Stimulated activated CD8-positive, alpha-beta memory T cell treated with anti-CD3 and anti-CD28 coated beads, Interleukin-12 subunit alpha, Interleukin-12 subunit beta, amount 100 ng/mL, for 24 hours (primary cell): ENCODE results near the gene SHISA6.

Experiments used
- DNase-seq: peaks from one replicate; pipeline ENCODE4 v3.0.0-alpha.2; 2020; ENCODE audit errors: extremely low read depth

Gene SHISA6

GRCh38 chr17:11353601-11354000 lies 112.6 kb downstream of the SHISA6 start:
- no peak for DNase-seq

- no peak for DNase-seq
Observed at GRCh38 chr17:11356371-11356770, 115.4 kb downstream of the SHISA6 start.

- DNase-seq: no peak
Observed at GRCh38 chr17:11363565-11364117, 122.6 kb downstream of the SHISA6 start.

DNA sequence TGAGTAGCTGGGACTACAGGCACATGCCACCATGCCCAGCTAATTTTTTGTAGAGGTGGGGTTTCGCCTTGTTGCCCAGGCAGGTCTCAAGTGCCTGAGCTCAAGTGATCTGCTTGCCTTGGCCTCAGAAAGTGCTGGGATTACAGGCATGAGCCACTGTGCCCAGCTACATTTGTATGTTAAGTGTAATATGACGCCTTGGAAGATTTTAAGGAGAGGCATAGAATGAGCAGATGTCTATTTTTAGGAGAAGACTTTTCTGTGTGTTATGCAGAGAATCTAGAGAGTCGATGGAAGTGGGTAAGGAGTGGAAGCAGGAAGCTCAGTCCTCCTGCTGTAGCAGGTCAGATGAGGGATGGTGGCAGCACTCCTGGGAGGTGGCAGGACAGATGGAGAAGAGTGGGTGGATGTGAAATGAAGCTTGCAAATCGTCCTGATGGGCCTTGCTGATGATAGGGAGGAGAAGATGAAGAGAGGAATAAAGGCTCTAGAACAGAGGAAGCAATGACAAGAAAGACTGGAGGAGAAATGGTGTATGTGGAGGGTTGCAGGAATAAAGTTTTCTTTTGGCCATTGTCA lies 125.3 kb downstream of the SHISA6 start:
- DNase-seq: no peak

- no peak for DNase-seq
Observed at GRCh38 chr17:11369575-11369974, 128.6 kb downstream of the SHISA6 start.

- no peak for DNase-seq
Observed at GRCh38 chr17:11372692-11373091, 131.7 kb downstream of the SHISA6 start.

DNA sequence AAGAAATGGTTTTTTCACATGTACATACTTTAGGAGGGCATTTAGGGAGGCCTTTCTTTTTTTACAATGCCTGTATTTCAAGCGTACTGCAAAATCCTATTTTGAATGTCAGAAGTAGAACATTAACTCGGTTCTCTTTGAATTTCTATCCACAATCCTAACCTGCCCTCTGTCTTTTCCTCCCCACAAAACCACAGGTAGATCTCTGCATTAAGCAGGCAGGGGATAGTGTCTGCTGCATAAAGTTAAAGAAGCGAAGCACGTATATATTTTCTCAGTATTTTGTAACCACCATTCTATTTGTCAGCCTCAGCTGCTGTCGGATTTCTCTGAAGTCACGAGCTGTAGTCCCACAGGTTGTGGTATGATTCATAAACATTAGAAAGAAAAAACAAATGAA lies 137.5 kb downstream of the SHISA6 start:
- no peak for DNase-seq

GRCh38 chr17:11380761-11381160 lies 139.7 kb downstream of the SHISA6 start:
- DNase-seq: no peak

GRCh38 chr17:11383157-11383556 lies 142.1 kb downstream of the SHISA6 start:
- DNase-seq: no peak

DNA sequence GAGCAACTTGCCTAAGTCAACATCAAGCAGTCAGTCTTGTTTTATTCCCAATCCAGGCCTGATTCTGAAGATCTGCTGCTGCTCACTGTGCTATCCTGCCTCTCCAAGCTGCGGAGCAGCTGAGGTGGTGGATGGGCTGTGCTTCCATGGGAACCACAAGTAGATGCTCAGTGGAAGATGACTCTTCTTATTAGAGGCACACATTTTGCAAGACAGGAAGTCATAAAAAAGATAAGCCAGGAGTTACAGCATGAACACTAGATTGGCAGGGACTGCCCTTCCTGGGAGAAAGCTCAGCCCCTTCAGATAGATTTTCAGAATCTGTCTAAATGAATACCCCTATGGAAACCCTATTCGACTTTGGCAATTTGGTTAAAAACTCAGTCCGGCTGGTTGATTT lies 143.1 kb downstream of the SHISA6 start:
- DNase-seq: no peak

DNA sequence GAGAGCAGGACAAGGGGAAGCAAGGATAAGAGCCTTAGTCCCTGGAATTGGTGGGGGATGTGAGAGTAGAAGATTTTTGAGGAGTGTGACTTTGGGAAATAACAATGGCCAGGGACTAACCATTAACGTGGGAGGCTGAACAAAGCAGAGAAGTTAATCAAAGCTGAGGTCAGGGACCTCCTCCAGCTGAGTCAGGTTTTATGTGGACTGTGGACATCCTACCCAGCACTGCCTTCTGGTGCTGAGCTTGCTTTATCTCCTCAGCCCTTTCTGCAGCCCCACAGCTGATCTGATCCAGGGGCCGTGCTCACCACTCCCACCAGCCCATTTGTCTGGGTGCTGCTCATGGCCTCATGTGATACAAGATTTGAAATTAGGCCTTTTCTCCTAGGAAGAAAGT lies 146.6 kb downstream of the SHISA6 start:
- DNase-seq: no peak

GRCh38 chr17:11388054-11388453 lies 147.0 kb downstream of the SHISA6 start:
- no peak for DNase-seq

DNA sequence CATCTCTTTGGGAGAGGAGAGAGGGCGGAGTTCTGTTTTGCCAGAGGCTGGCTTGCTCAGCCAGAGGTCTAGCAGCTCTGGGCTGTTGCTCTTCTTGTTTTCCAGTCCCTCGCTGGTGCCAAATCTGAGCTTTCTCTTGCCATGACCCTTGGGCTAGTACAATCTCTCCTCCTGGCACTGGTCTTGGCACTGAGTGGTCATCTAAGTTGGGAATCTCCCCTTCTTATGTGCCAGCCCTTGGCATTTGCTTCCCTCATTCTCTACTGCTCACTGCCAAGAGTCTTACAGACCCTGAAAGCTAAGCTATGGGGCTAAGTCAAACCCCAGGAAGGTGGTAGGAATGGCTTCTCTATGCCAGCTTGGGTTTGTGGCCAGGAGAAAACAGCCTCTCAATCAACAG lies 148.6 kb downstream of the SHISA6 start:
- no peak for DNase-seq

DNA sequence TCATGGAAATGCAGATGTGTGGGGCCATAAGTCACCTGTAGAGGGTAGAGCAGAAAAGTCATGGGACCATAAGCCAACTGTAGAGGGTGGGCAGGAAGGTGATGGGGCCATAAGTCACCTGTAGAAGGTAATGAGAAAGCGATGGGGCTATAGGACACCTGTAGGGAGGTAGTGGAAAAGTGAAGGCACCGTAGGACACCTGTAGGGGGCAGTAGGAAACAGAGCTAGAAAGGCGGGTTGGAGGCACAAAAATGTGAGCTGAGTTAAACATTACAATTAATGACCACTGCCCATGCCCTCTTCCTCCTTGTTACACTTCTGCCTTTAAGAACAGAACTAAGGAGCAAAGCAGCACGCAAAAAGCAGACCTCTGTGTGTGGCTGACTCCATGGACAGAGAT lies 150.1 kb downstream of the SHISA6 start:
- DNase-seq: no peak

DNA sequence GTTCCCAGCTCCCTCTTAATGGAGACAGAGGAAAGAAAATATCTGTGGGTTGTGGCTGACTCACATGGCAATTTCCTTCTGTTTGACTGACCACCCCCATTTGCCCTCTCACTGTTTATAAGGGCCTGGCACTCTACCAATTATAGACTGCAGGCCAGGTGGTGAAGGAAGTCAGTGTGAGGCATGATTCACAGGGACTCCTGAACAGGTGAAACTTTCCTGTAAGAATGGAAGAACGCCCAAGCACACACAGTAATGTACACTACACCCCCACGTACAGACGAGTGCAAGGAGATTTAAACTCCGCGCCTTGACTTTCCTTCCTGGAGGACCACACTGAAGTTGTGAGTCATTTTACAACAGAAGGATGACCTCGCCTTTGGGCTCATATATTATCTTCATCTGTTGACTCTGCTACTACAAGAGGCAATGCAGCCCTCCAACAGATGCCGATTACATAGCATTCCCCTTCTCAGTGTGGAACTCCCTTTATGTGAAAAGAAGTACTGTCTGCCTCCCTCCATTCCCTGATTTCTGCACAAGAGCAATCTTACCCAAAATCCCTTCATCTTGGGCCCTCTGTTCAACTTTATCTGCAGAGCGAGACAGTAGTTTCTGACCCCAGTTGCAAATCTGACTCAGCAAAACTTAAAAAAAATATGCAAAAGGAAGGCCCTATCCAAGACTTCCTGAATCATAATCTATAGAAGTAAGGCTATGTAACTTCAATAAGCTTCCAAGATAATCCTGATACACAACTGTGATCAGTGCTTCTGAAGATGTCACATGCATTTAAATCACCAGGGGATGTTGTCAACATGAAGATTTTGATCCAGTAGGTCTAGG lies 163.6 kb downstream of the SHISA6 start:
- DNase-seq: no peak

GRCh38 chr17:11406716-11407115 lies 165.7 kb downstream of the SHISA6 start:
- DNase-seq: no peak

GRCh38 chr17:11412654-11413053 lies 171.6 kb downstream of the SHISA6 start:
- no peak for DNase-seq

- DNase-seq: no peak
Observed at GRCh38 chr17:11418342-11418741, 177.3 kb downstream of the SHISA6 start.

GRCh38 chr17:11430751-11431150 lies 189.7 kb downstream of the SHISA6 start:
- DNase-seq: no peak

- no peak for DNase-seq
Observed at GRCh38 chr17:11438673-11439072, 197.7 kb downstream of the SHISA6 start.

GRCh38 chr17:11441004-11441403 lies 200.0 kb downstream of the SHISA6 start:
- no peak for DNase-seq

- no peak for DNase-seq
Observed at GRCh38 chr17:11446316-11446715, 205.3 kb downstream of the SHISA6 start.

GRCh38 chr17:11454096-11454495 lies 213.1 kb downstream of the SHISA6 start:
- no peak for DNase-seq
